HepG2 (cell line): ENCODE data around the gene EMC9. TPM values are rescaled to one million over a fixed set of nuclear protein-coding genes. Genes with fewer than 3 reads are reported as not detected.

ENCODE experiments used
- CHCHD3 ChIP-seq: sonication (generic); formaldehyde crosslinking; IDR thresholded peaks from 2 replicates; pipeline ENCODE4 v1.8.0; 2022; ENCODE audit warnings: mild to moderate bottlenecking, missing genetic modification reagents, moderate library complexity
- HNRNPLL ChIP-seq: fragments of 200-400 bp; formaldehyde crosslinking; IDR thresholded peaks from 2 replicates; pipeline ENCODE4 v1.6.1; 2017; ENCODE audit warnings: mild to moderate bottlenecking, low read depth, low read length; ENCODE audit not compliant: poor library complexity, severe bottlenecking
- SCMH1 ChIP-seq: sonication (generic); formaldehyde crosslinking; IDR thresholded peaks from 2 replicates; pipeline ENCODE4 v1.9.0; 2021; ENCODE audit warnings: missing genetic modification reagents, mild to moderate bottlenecking, borderline replicate concordance
- SIN3B ChIP-seq: fragments of 150-350 bp; IDR thresholded peaks from 2 replicates; pipeline ENCODE4 v1.6.1; 2014; ENCODE audit warnings: low read length
- TAF15 ChIP-seq: fragments of 200-400 bp; formaldehyde crosslinking; IDR thresholded peaks from one replicate; pipeline ENCODE4 v1.6.1; 2018; ENCODE audit warnings: mild to moderate bottlenecking, low read depth, low read length; ENCODE audit not compliant: poor library complexity, severe bottlenecking
- ZNF547 ChIP-seq: sonication (generic); formaldehyde crosslinking; IDR thresholded peaks from 2 replicates; pipeline ENCODE4 v1.5.1; 2020; ENCODE audit warnings: mild to moderate bottlenecking, missing genetic modification reagents
- ZNF550 ChIP-seq: sonication (generic); formaldehyde crosslinking; IDR thresholded peaks from 2 replicates; pipeline ENCODE4 v1.4.0; 2020; ENCODE audit warnings: mild to moderate bottlenecking, missing genetic modification reagents, borderline replicate concordance
- ZNF768 ChIP-seq: sonication (generic); formaldehyde crosslinking; IDR thresholded peaks from 2 replicates; pipeline ENCODE4 v1.4.0; 2020; ENCODE audit warnings: missing genetic modification reagents
- ZSCAN20 ChIP-seq: sonication (generic); formaldehyde crosslinking; IDR thresholded peaks from 2 replicates; pipeline ENCODE4 v1.4.0; 2020; ENCODE audit warnings: missing genetic modification reagents, mild to moderate bottlenecking, borderline replicate concordance
- polyA plus RNA-seq, 8 experiments: library from polyadenylated mRNA; depleted of rRNA in 3 of 8; stranded (reverse) in 7 of 8; unstranded in 1 of 8; fragments of >200 nt; fragmentation: Illumina TruSeq in 4 of 8; extraction: Trizol in 4 of 8; gene quantifications; 2 replicates each; pipeline versions ENCODE4 v1.2.1 to v1.2.3, GENCODE V29; 2011 to 2016; ENCODE audit warnings: low read depth in 4 of 8, missing spikeins in 1 of 8, mixed read lengths in 1 of 8; ENCODE audit not compliant: insufficient read depth in 1 of 8
- total RNA-seq, 5 experiments: library from RNA; depleted of rRNA; stranded (reverse); fragments of >200 nt; fragmentation: Illumina TruSeq; extraction: Trizol; gene quantifications; 2 replicates each; pipeline ENCODE4 v1.2.3, GENCODE V29; 2016; ENCODE audit warnings: low read depth in 1 of 5
- TF ChIP-seq, protein P1 (sequence below), 2 experiments: sonication (generic) in 1 of 2; formaldehyde crosslinking in 1 of 2; IDR thresholded peaks; 2 replicates each; pipeline versions ENCODE4 v1.4.0 to v1.6.1; 2018 to 2020; ENCODE audit warnings: missing genetic modification reagents in 2 of 2, borderline replicate concordance in 1 of 2, low read depth in 1 of 2, mild to moderate bottlenecking in 1 of 2, missing biosample characterization in 1 of 2
- TF ChIP-seq, protein P2 (sequence below), 2 experiments: sonication (generic) in 1 of 2; formaldehyde crosslinking in 1 of 2; IDR thresholded peaks; 2 replicates each; pipeline versions ENCODE4 v1.6.1 to v1.9.0; 2014 to 2022; ENCODE audit warnings: antibody characterized with exemption in 1 of 2, borderline replicate concordance in 1 of 2, inconsistent platforms in 1 of 2, low read depth in 1 of 2, missing genetic modification reagents in 1 of 2
- TF ChIP-seq, protein P3 (sequence below): sonication (generic); formaldehyde crosslinking; IDR thresholded peaks from 2 replicates; pipeline ENCODE4 v1.5.0; 2020; ENCODE audit warnings: missing genetic modification reagents
- TF ChIP-seq, protein P4 (sequence below): sonication (generic); formaldehyde crosslinking; IDR thresholded peaks from 2 replicates; pipeline ENCODE4 v1.5.0; 2020; ENCODE audit warnings: mild to moderate bottlenecking, missing genetic modification reagents
- TF ChIP-seq, protein P5 (sequence below): sonication (generic); formaldehyde crosslinking; IDR thresholded peaks from 2 replicates; pipeline ENCODE4 v1.5.0; 2020; ENCODE audit warnings: mild to moderate bottlenecking, missing genetic modification reagents

EMC9 gene
- total and polyA plus RNA-seq, 2 of the 13 experiments (the other 11 are each of a cell fraction or from before 2014, with no cell fraction given): 60.5 to 78.7 TPM

DNA sequence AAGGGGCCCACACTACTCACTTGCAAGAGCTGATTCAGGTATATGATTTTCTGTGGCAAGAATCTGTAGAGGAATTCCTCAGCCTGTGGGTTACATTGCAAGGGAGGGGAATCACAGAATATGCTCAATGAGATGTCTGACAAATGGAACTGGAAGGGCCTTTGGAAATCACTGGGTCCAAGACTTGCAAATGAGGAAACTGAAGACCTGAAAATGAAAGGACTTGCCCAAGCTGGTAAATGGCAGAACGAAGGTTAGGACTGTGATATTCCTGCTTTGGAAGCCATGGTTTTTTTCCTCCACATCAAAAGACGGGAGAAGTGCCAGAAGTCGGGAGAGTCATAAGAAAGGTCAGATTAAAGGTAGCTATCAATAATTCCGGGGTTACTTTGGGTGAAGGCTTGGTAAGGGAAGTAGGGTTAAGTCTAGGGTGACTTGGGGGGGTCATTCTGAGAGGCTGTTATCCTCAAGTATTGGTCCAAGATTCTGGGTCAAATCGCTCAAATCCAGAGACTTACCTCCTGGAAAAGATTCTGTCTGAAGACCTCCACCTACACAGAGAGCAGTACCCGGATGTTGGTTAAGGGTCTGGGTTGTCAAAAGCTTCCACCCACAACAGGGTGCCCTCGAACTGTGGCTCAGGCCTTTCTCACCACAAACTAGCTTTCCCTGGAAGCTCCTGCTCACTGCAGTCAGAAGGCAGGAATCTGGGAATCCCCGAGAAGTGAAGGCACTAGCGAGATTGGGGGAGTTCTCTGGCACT is 4.5 kb upstream of the EMC9 start (continued):
- TF ChIP-seq, protein P1, sequence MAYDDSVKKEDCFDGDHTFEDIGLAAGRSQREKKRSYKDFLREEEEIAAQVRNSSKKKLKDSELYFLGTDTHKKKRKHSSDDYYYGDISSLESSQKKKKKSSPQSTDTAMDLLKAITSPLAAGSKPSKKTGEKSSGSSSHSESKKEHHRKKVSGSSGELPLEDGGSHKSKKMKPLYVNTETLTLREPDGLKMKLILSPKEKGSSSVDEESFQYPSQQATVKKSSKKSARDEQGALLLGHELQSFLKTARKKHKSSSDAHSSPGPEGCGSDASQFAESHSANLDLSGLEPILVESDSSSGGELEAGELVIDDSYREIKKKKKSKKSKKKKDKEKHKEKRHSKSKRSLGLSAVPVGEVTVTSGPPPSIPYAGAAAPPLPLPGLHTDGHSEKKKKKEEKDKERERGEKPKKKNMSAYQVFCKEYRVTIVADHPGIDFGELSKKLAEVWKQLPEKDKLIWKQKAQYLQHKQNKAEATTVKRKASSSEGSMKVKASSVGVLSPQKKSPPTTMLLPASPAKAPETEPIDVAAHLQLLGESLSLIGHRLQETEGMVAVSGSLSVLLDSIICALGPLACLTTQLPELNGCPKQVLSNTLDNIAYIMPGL (CRISPR knock-in tag; IDR thresholded peaks at IDR 0.05; ENCODE audit: borderline replicate concordance in 1 of 2, low read depth in 1 of 2): no peak; a peak in 1 of 4 replicates
- TF ChIP-seq TAF15: no peak
- 0 out of 2 replicates have a peak, but pooled peaks have one; percentile 62 for TF ChIP-seq ZNF550 (CRISPR knock-in tag)
- TF ChIP-seq HNRNPLL: no peak
- no peak for TF ChIP-seq SIN3B
- no peak for TF ChIP-seq ZSCAN20 (CRISPR knock-in tag)
- no peak for TF ChIP-seq ZNF547
- TF ChIP-seq, protein P2, sequence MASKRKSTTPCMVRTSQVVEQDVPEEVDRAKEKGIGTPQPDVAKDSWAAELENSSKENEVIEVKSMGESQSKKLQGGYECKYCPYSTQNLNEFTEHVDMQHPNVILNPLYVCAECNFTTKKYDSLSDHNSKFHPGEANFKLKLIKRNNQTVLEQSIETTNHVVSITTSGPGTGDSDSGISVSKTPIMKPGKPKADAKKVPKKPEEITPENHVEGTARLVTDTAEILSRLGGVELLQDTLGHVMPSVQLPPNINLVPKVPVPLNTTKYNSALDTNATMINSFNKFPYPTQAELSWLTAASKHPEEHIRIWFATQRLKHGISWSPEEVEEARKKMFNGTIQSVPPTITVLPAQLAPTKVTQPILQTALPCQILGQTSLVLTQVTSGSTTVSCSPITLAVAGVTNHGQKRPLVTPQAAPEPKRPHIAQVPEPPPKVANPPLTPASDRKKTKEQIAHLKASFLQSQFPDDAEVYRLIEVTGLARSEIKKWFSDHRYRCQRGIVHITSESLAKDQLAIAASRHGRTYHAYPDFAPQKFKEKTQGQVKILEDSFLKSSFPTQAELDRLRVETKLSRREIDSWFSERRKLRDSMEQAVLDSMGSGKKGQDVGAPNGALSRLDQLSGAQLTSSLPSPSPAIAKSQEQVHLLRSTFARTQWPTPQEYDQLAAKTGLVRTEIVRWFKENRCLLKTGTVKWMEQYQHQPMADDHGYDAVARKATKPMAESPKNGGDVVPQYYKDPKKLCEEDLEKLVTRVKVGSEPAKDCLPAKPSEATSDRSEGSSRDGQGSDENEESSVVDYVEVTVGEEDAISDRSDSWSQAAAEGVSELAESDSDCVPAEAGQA (IDR thresholded peaks at IDR 0.05; ENCODE audit: low read depth): no peak; the same call in 1 of the 2 replicates
- TF ChIP-seq, protein P2 (CRISPR knock-in tag; IDR thresholded peaks at IDR 0.05; ENCODE audit: borderline replicate concordance): no peak
- TF ChIP-seq, protein P3, sequence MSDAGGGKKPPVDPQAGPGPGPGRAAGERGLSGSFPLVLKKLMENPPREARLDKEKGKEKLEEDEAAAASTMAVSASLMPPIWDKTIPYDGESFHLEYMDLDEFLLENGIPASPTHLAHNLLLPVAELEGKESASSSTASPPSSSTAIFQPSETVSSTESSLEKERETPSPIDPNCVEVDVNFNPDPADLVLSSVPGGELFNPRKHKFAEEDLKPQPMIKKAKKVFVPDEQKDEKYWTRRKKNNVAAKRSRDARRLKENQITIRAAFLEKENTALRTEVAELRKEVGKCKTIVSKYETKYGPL (CRISPR knock-in tag): no peak
- TF ChIP-seq, protein P4, sequence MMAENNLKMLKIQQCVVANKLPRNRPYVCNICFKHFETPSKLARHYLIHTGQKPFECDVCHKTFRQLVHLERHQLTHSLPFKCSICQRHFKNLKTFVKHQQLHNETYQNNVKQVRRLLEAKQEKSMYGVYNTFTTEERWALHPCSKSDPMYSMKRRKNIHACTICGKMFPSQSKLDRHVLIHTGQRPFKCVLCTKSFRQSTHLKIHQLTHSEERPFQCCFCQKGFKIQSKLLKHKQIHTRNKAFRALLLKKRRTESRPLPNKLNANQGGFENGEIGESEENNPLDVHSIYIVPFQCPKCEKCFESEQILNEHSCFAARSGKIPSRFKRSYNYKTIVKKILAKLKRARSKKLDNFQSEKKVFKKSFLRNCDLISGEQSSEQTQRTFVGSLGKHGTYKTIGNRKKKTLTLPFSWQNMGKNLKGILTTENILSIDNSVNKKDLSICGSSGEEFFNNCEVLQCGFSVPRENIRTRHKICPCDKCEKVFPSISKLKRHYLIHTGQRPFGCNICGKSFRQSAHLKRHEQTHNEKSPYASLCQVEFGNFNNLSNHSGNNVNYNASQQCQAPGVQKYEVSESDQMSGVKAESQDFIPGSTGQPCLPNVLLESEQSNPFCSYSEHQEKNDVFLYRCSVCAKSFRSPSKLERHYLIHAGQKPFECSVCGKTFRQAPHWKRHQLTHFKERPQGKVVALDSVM (CRISPR knock-in tag): no peak
- TF ChIP-seq SCMH1: no peak
- TF ChIP-seq ZNF768 (CRISPR knock-in tag): no peak
- no peak for TF ChIP-seq CHCHD3 (CRISPR knock-in tag)
- TF ChIP-seq, protein P5, sequence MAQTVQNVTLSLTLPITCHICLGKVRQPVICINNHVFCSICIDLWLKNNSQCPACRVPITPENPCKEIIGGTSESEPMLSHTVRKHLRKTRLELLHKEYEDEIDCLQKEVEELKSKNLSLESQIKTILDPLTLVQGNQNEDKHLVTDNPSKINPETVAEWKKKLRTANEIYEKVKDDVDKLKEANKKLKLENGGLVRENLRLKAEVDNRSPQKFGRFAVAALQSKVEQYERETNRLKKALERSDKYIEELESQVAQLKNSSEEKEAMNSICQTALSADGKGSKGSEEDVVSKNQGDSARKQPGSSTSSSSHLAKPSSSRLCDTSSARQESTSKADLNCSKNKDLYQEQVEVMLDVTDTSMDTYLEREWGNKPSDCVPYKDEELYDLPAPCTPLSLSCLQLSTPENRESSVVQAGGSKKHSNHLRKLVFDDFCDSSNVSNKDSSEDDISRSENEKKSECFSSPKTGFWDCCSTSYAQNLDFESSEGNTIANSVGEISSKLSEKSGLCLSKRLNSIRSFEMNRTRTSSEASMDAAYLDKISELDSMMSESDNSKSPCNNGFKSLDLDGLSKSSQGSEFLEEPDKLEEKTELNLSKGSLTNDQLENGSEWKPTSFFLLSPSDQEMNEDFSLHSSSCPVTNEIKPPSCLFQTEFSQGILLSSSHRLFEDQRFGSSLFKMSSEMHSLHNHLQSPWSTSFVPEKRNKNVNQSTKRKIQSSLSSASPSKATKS (CRISPR knock-in tag): no peak
